NB4 (cell line): ENCODE measurements around the gene CYP4B1.

Source experiments
- CTCF ChIP-seq: IDR thresholded peaks from one replicate; pipeline ENCODE4 v1.5.1; 2012; ENCODE audit warnings: low read depth, low read length
- MYC ChIP-seq: IDR thresholded peaks from 2 replicates; pipeline ENCODE4 v1.6.1; 2011; ENCODE audit warnings: low read depth, low read length
- POLR2A ChIP-seq: IDR thresholded peaks from 2 replicates; pipeline ENCODE4 v1.6.1; 2011; ENCODE audit warnings: mild to moderate bottlenecking; ENCODE audit not compliant: insufficient read length; ENCODE audit errors: extremely low read depth

DNA sequence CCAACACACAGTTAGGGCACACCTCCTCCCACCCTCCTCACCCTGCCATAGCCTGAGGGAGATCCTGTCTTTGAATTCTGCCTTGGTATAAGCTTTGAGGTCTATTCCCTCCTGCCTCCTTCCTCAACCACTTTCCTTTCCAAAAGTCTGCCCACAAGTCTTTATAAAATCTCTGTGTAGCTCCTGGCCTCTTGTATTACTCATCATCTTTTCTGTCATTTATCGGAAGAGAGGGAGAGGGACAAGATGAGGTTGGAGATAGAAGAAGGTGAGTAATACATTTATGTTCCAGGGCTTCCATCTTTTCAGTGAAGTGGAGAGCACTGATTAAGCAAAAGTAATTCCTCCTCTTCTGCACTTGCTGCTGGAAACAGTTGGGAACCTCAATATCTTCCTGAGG is 49.4 kb upstream of the CYP4B1 start:
- no peak for TF ChIP-seq CTCF
- TF ChIP-seq POLR2A = no peak
- no peak for TF ChIP-seq MYC
